GM12891 (cell line): ENCODE data around the gene NKAIN4.

ENCODE experiments used
- DNase-seq: peaks from one replicate; pipeline ENCODE4 v3.0.0; 2011; ENCODE audit warnings: low spot score; ENCODE audit not compliant: insufficient read length
- FAIRE-seq: peaks from 2 replicates; lab custom pipeline; 2011; peaks lifted over from hg19 to GRCh38; lab: Jason Lieb, UNC
- PAX5 ChIP-seq: IDR thresholded peaks from 2 replicates; pipeline ENCODE4 v1.6.1; 2011; ENCODE audit warnings: low read length, moderate library complexity, mild to moderate bottlenecking; ENCODE audit not compliant: insufficient read depth, severe bottlenecking
- POLR2A ChIP-seq: IDR thresholded peaks from 2 replicates; pipeline ENCODE4 v1.6.1; 2011; ENCODE audit warnings: low read depth, low read length, control low read depth
- POLR2AphosphoS5 ChIP-seq: IDR thresholded peaks from 2 replicates; pipeline ENCODE4 v1.6.1; 2011; ENCODE audit warnings: low read depth, low read length, control low read depth
- POU2F2 ChIP-seq: IDR thresholded peaks from 2 replicates; pipeline ENCODE4 v1.6.1; 2011; ENCODE audit warnings: low read depth, mild to moderate bottlenecking, control low read depth, low read length, moderate library complexity
- SPI1 ChIP-seq: IDR thresholded peaks from 2 replicates; pipeline ENCODE4 v1.6.1; 2011; ENCODE audit warnings: low read depth, low read length, control low read depth
- TAF1 ChIP-seq: IDR thresholded peaks from 2 replicates; pipeline ENCODE4 v1.6.1; 2011; ENCODE audit warnings: low read depth, low read length, control low read depth

NKAIN4 gene

DNA sequence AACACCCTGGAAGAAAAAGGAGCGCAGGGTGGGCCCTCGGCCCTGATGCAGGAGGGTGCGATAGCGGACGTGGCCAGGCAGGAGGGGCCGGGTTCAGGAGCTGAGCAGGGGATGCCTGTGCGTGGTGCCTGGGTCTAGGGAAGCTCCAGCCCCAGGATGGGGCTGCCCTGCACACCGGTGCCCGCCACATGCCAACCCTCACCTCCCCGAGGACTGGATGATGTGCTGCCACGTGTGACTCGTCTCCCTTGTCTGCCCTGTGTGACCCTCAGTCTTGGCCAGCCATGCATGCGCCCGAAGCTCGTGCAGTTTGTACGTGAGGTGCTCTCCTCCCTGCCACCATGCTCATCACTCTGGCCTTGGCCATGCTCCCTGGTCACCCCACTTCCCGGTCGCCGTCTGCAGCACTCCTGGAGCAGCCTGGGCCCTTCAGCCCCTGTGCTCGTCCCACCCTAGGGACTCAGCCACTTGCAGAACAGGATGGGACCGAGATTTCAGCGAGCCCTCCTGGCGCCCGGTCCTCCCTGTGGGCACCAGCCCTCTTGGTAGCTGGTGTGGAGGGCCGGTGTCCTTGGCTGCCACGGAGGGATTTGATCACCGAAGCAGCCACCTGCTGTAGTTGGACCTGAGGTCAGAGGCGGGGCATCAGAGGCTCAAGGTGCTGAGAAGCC is 34.5 kb upstream of the NKAIN4 start:
- TF ChIP-seq POLR2A (no peak), POLR2AphosphoS5 (no peak; the same call in 1 of the 2 replicates), PAX5 (no peak), POU2F2 (no peak), SPI1 (no peak), TAF1 (no peak)
- FAIRE-seq (no peak), DNase-seq (no peak)

- FAIRE-seq (no peak), DNase-seq (no peak)
- TF ChIP-seq POLR2AphosphoS5 (no peak), PAX5 (no peak), POU2F2 (no peak), SPI1 (no peak), POLR2A (no peak), TAF1 (no peak)
Observed at GRCh38 chr20:63287697-63288580, 33.7 kb upstream of the NKAIN4 start.

DNA sequence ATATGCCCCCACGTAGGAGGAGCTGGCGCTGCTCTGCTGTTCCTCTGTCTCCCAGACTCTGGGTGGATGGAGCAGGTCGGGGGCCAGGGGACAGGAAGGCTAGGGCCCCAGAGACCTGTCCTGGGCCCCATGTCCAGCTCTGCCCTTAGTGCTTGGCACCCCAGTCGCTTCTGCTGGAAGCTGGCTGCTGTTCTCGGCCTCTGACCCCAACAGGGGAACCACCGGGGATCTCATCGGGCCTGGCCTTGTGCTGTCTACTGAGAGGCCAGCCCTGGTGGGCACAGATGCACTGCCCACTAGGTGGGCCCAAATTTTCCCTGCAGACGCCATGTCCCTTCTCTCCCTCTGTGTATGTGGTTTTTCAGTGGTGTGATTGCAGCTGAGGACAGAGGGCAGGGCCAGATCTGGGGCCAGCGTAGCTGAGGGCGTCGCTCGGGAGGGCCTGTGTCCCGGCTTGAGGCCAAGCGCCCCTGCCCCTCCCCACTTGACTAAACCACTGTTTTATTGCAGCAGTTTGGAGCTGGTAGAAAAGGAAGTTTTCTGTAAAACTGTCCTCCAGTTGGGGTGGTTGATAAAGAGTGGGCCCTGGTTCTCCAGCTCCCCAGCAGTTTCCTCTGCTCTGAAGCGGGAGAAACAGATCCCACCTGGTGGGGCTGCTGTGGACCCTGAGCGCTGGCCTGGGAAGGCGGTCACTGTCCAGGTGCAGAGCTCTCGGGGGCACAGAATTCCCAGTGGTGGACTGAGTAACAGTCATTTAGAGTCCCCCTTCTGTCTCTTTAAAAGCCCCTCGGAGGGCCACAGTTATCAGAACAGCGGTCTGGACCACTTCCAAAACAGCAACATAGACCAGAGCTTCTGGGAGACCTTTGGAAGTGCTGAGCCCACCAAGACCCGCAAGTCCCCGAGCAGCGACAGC is 32.8 kb upstream of the NKAIN4 start:
- TF ChIP-seq POU2F2: no peak
- TF ChIP-seq PAX5: no peak
- no peak for TF ChIP-seq POLR2A
- no peak for TF ChIP-seq SPI1
- no peak for TF ChIP-seq TAF1
- no peak for TF ChIP-seq POLR2AphosphoS5
- DNase-seq (no peak), FAIRE-seq (no peak)

- TF ChIP-seq POLR2AphosphoS5 (no peak), TAF1 (no peak), SPI1 (no peak), PAX5 (no peak), POLR2A (no peak), POU2F2 (no peak)
- FAIRE-seq (no peak), DNase-seq (no peak)
Observed at GRCh38 chr20:63285636-63286615, 31.7 kb upstream of the NKAIN4 start.

DNA sequence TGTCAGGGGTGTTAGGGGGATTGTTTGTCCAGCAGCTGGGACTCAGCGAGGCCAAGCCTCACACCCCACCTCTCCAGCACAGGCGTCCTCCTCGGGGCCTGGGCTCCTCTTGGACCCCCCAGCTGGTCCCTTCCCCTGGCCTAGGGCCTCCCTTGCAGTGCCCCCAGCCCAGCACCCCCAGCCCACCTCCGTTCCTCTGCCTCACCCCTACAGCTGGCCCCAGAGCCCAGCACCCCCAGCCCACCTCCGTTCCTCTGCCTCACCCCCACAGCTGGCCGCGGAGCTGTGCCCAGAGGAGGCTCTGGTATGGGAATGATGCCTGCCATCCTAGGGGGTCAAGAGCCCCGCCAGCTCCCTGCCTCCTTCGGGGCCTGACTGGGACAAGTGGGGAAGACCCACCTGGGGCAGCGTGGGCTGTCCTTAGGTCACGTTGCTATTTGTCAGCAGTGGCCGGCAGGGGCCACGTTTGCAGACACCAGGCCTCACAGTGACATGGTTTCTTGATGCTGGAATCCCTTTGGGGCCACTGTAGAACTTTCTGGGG is 30.8 kb upstream of the NKAIN4 start:
- TF ChIP-seq POU2F2 (no peak), TAF1 (no peak)
- no peak for DNase-seq
- FAIRE-seq: no peak

DNA sequence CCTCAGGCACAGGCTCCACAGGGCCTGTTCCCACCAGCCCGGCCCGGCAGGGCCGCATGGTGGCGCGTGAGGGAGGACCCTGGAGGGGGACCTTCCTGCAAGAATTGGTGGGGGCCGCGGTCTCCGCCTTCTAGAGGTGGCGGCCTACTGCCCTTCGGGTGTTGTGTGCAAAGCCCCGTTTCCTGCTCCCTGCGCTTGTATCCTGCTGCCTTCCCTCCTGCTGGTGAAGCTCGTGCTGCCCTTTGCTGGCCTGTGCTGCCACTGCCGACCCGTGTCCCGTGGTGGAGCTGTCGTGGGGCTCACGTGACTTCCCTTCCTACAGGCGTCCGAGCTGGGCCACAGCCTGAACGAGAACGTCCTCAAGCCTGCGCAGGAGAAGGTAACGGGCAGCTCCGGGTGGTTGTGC is 30.3 kb upstream of the NKAIN4 start:
- FAIRE-seq: no peak
- DNase-seq: no peak
- TF ChIP-seq SPI1 (no peak), PAX5 (no peak), POU2F2 (no peak), TAF1 (no peak), POLR2A (no peak), POLR2AphosphoS5 (no peak)

GRCh38 chr20:63284083-63284440 is 29.8 kb upstream of the NKAIN4 start:
- FAIRE-seq (no peak), DNase-seq (no peak)
- TF ChIP-seq PAX5 (no peak), POLR2AphosphoS5 (no peak), POLR2A (no peak), SPI1 (no peak), POU2F2 (no peak), TAF1 (no peak)

DNA sequence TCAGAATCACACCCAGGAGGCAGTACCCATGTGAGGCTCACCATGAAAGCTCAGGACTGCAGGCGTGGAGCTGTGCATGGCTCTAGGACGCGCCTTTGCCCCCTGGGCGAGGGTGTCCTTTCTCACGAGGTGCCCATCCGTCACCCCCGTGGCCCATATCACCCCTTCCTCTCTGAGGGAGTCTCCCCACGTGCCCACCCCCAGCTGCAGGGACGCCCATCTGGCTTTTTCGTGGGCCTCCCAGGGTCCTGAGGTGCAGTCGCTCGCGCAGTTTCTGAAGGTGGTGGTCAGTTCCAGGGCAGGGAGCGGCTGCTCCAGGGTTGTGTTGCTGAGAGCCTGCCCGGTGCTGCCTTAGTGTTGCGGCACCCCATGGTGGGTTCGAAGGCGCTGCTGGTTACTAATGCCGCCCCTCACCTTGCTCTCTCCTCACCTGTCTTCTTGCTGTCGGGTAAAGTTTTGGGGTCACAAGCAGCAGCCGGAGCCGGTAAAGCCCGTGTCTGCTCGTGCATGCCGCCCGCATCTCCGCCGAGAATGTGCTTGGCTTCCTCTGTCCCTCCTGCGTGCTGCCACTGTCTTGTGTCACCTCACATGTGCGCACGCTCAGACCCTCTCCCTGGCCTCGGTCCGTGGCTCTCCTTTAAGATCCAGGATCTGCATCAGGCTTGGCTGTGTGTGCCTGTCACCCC is 29.3 kb upstream of the NKAIN4 start:
- no peak for FAIRE-seq
- no peak for DNase-seq
- TF ChIP-seq POLR2A (no peak), SPI1 (no peak), TAF1 (no peak)
